GM12892 (cell line): ENCODE data around the gene DNPH1.

ENCODE experiments used
- DNase-seq: peaks from one replicate; pipeline ENCODE4 v3.0.0; 2011; ENCODE audit not compliant: insufficient read length
- FAIRE-seq: peaks from 2 replicates; lab custom pipeline; 2011; peaks lifted over from hg19 to GRCh38; lab: Jason Lieb, UNC
- POLR2A ChIP-seq: IDR thresholded peaks from 2 replicates; pipeline ENCODE4 v1.6.1; 2011; ENCODE audit warnings: low read depth, low read length, control low read depth
- POLR2AphosphoS5 ChIP-seq: IDR thresholded peaks from 2 replicates; pipeline ENCODE4 v1.6.1; 2011; ENCODE audit warnings: low read depth, low read length, control low read depth
- TAF1 ChIP-seq: IDR thresholded peaks from 2 replicates; pipeline ENCODE4 v1.6.1; 2011; ENCODE audit warnings: low read depth, mild to moderate bottlenecking, control low read depth, low read length, borderline replicate concordance

Gene DNPH1

GRCh38 chr6:43217351-43217750 lies 11.9 kb downstream of the DNPH1 start:
- DNase-seq (no peak), FAIRE-seq (no peak)

GRCh38 chr6:43216200-43216599 lies 13.1 kb downstream of the DNPH1 start:
- no peak for FAIRE-seq
- TF ChIP-seq TAF1 (no peak), POLR2AphosphoS5 (no peak), POLR2A (no peak)
- DNase-seq, result no peak

More at GRCh38 chr6:43217351-43217750, 11.9 kb downstream of the DNPH1 start:
- TF ChIP-seq POLR2AphosphoS5, result no peak
- no peak for TF ChIP-seq TAF1
- TF ChIP-seq POLR2A, result no peak

GRCh38 chr6:43215066-43215465 lies 14.2 kb downstream of the DNPH1 start:
- FAIRE-seq, result no peak
- DNase-seq, result no peak
- TF ChIP-seq TAF1 (no peak), POLR2AphosphoS5 (no peak), POLR2A (no peak)

- FAIRE-seq (no peak), DNase-seq (no peak)
- TF ChIP-seq TAF1 (no peak), POLR2A (no peak)
These were observed 15.8 kb downstream of the DNPH1 start for GRCh38 chr6:43213431-43213830.

- DNase-seq (no peak), FAIRE-seq (peak; percentile 46)
- TF ChIP-seq POLR2AphosphoS5, result no peak
- TF ChIP-seq POLR2A, result no peak
- no peak for TF ChIP-seq TAF1
These were observed 17.3 kb downstream of the DNPH1 start for GRCh38 chr6:43211955-43212354.

- DNase-seq (no peak), FAIRE-seq (no peak)
- no peak for TF ChIP-seq POLR2A
- TF ChIP-seq POLR2AphosphoS5, result no peak
- TF ChIP-seq TAF1, result no peak
These were observed 22.0 kb downstream of the DNPH1 start for GRCh38 chr6:43207286-43207685.

GRCh38 chr6:43205849-43206248 lies 23.4 kb downstream of the DNPH1 start:
- DNase-seq (no peak), FAIRE-seq (no peak)
- TF ChIP-seq POLR2AphosphoS5, result no peak
- no peak for TF ChIP-seq POLR2A
- no peak for TF ChIP-seq TAF1

- FAIRE-seq, result no peak
- no peak for TF ChIP-seq POLR2AphosphoS5
- no peak for DNase-seq
These were observed 24.8 kb downstream of the DNPH1 start for GRCh38 chr6:43204271-43205105.

GRCh38 chr6:43203718-43204095 lies 25.6 kb downstream of the DNPH1 start:
- DNase-seq (no peak), FAIRE-seq (no peak)
- TF ChIP-seq POLR2AphosphoS5 (no peak), POLR2A (no peak), TAF1 (no peak)

GRCh38 chr6:43203029-43203717 lies 26.1 kb downstream of the DNPH1 start:
- TF ChIP-seq POLR2AphosphoS5 (no peak), POLR2A (no peak), TAF1 (no peak)
- DNase-seq (no peak), FAIRE-seq (no peak)

GRCh38 chr6:43202451-43202850 lies 26.8 kb downstream of the DNPH1 start:
- no peak for FAIRE-seq
- no peak for DNase-seq
- TF ChIP-seq TAF1, result no peak

GRCh38 chr6:43200541-43200940 lies 28.7 kb downstream of the DNPH1 start:
- FAIRE-seq (no peak), DNase-seq (no peak)
- TF ChIP-seq POLR2AphosphoS5, result no peak
- TF ChIP-seq POLR2A, result no peak
- no peak for TF ChIP-seq TAF1
